Right lobe of liver (tissue), 4 donors: Measurements from ENCODE around the gene PSKH1.

ENCODE experiments used
- CTCF ChIP-seq, 4 donors: fragments of 200-600 bp in 3 of 4; fragments of 450-650 bp in 1 of 4; IDR thresholded peaks; one replicate each; pipeline versions ENCODE4 v1.5.1 to v1.8.0; 2016 to 2022; ENCODE audit warnings: antibody characterized with exemption in 4 of 4, mild to moderate bottlenecking in 2 of 4
- POLR2A ChIP-seq: fragments of 450-650 bp; IDR thresholded peaks from one replicate; pipeline ENCODE4 v1.6.1; 2017; ENCODE audit warnings: antibody characterized with exemption, mild to moderate bottlenecking
- donor health status: DM: no; HTN: no; CAD: no.
- donor health status: DM: no; HTN: no; CAD: no.
- donor health status: DM: no; HTN: yes; CAD: no.

DNA sequence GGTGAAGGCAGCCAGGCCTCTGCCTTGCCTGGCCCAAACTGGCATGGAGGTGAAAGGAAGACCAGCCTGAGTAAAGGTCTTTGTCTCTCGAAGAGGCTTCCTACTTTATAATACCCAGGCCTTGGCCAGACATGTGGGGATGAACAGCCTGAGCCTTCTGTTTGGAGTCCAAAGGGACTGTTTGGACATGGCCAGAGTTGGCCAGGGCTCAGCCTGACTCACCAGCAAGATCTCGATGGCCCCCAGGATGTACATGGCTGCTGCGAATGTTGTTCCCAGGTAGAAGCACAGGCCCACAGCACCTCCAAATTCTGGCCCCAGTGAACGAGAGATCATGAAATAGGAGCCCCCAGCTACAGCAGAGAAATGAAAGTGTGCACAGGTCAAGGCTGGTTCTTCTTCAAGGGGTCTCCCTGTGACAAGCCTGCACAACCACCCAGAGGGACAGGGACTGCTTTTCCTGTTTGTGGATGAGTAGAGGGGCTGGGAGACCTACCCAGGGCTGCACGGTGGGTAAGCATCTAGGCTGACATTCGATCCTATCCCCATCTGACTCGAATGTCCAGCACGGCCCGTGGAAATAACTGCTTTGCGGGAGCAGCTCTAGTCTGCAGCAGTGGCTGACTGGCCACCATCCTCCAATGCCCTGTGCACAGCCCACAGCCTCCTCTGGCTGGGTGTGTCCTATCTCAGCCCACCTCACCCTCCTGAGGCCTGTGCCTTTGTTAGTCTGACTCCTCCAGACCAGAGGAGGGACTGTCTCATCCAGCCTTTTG lies 61.6 kb downstream of the PSKH1 start:
- TF ChIP-seq CTCF (IDR thresholded peaks at IDR 0.05) (no peak), POLR2A (no peak)
